ENCODE results near the gene TOGARAM1.

TOGARAM1 gene

DNA sequence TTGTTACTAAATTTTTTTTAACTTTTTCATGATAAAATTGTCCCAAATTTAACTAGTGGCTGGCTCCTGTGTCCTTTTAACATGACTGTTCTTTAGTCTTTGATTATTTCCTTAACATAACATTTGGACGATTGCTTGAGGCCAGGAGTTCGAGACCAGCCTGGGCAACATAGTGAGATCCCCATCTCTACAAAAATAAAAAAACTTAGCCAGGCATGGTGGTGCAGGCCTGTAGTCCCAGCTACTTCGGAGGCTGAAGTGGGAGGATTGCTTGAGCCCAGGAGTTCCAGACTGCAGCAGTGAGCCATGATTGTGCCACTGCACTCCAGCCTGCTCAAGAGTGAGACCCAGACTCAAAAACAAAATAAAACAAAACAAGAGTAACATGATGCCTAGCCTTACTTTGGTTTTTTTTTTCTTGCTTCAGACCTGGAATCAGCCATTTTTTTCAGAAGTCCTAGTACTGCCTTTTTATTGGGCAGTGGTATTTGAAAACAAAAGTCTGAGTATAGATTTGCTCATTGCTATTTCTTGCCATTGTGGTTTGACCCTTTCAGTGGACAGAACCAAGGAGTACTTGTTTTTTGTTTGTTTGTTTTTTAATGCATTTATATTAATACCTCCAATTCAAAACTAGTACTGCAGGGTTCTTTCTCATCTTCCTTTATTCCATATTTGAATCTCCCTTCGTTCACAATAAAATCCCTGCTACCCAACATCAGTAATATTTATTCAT lies 4.8 kb downstream of the TOGARAM1 start:
- no peak for DNase-seq

- no peak for DNase-seq
These were observed 6.7 kb downstream of the TOGARAM1 start for GRCh38 chr14:44968714-44969113.

DNA sequence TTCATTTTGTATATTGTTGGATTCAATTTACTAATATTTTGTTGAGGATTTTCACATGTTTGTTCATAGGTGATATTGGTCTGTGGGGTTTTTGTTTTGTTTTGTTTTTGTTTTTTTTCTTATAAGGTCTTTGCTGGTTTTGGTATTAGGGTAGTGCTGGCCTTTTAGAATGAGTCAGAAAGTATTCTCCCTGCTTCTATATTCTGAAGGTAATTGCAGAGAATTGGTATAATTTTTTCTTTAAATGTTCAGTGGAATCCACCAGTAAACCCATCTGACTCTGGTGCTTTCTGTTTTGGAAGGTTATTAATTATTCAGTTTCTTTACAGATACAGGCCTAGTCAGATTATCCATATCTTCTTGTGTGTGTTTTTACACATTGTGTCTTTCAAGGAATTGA lies 8.9 kb downstream of the TOGARAM1 start:
- no peak for DNase-seq

- no peak for DNase-seq
These were observed 9.5 kb downstream of the TOGARAM1 start for GRCh38 chr14:44971459-44971858.

DNA sequence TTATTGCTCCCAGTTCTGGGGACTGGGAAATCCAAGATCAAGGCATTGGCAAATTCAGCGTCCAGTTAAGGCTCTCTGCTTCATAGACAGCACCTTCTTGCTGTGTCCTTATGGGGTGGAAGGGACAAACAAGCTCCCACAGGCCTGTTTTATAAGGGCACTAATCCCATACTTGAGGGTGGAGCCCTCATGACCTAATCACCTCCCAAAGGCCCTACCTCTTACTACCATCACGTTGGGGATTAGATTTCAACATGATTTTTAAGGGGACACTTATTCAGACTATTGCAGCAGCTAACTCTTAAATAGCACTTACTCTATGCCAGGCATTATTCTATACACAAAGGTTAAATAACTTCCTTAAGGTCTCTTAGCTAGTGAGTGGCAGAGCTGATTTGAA lies 17.3 kb downstream of the TOGARAM1 start:
- DNase-seq: no peak

DNA sequence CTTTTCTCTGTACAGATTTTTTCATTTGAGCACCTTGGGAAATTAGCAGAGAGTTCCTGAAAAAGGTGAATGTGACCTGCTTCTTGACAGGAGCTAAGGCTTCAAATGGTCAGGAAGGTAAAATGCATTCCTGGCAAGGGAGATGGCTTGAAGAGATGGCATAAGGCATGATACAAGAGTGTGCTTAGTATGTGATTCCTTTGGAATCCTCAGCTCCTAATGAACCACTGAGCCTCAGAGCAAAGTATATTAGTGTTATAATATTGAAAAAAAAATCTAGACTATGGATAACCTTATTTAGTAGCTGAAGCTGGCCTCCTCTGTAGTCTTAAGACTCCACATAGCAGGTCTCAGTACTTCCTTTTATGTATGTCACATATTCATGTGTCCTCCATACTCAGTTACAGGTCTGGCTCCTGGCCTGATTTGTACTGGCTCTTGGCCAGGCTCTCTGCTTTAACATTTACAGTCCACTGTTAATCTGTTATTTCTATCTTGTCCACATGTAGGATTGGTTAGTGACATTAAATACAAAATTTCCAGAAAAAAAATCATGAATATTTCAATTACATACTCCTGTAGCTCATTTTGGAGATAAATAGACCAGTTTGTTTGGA lies 17.9 kb downstream of the TOGARAM1 start:
- DNase-seq: no peak

DNA sequence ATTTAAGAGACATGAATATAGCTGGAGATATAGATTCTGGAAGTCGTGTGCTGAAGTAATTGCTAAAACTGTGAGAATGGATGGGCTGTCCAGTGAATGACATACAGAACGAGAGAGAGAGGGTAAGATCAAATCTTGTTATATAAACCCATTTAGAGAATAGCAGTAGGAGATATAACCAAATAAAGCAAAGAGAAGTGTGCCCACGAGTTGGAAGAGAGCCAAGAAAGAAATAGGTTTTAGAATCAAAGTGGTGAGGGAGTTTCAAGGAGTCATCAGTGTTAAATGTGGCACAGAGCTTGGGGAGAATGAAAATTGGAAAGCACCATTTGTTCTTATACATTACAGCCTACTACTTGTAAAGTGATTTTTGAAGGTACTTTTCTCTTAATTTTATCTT lies 19.2 kb downstream of the TOGARAM1 start:
- DNase-seq: peak in 2 of 3 experiments; percentile 20 to 44

- no peak for DNase-seq
These were observed 20.6 kb downstream of the TOGARAM1 start for GRCh38 chr14:44982594-44982993.

DNA sequence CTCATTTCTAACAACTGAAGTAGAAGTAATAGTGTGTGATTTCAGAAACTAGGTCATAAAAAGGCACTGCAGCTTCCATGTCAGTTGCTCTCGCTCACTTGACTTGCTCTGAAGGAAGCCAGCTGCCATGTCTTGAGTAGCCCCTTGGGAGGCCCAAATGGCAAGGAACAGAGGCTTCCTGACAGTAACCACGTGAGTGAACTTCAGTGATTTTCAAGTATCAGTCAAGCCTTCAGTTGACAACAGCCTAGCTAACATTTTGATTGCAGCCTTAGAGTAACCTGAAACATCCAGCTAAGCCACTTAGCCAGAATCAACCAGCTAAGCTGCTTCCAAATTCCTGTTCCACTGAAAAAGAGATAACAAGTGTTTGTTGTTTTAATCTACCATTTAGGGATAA lies 26.7 kb downstream of the TOGARAM1 start:
- peak in 1 of 3 experiments; percentile 97 for DNase-seq

- no peak for DNase-seq
These were observed 27.8 kb downstream of the TOGARAM1 start for GRCh38 chr14:44989497-44990440.

GRCh38 chr14:44990533-44990932 lies 28.5 kb downstream of the TOGARAM1 start:
- DNase-seq: no peak

GRCh38 chr14:44995196-44995595 lies 33.2 kb downstream of the TOGARAM1 start:
- DNase-seq: no peak

DNA sequence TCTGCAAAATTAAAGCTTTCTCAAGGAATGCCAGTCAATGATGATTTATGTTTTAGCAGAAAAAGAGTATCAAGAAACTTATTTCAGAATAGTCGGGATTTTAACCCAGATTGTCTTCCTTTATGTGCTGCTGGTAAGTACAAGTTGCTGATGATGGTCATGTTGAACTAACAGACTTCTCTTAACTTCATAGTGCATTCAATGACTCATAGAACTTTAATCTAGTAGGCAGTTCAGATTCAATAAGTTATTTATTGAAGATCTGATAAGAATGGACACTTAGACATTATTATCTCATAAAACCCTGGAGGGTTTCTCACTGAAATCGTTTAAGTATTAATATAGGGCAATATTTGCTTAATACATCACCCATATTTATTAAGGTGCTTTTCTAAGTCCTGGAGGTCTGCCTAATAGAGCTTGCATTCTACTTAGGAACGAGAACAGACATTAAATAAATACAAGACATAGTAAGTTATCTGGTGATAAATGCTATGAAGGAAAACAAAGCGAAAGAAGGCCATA lies 33.8 kb downstream of the TOGARAM1 start:
- no peak for DNase-seq

- DNase-seq: no peak
These were observed 41.9 kb downstream of the TOGARAM1 start for GRCh38 chr14:45003924-45004323.

GRCh38 chr14:45015133-45015532 lies 53.1 kb downstream of the TOGARAM1 start:
- DNase-seq: no peak

DNA sequence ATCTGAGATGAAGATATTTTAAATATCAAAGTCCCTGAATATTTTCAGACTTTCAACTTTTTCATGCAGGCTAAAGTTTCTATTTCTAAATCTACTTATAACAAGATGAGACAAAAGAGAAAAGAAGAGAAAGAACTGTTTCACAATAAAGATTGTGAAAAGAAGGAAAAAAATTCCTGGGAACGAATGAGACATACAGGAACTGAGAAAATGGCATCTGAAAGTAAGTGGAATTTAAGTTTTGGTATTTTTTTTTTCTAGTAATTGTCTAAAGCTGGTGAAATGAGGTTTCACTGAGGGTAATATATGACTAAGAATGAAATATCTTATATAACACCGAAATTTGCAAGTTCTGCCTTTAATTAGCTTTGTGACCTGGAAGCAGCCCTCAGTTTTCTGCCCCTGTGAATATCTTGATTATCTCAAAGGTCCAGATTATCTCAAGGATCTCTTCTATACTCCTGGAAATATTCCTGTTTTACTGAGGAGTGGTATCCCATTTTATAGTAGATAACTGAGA lies 66.2 kb downstream of the TOGARAM1 start:
- no peak for DNase-seq

DNA sequence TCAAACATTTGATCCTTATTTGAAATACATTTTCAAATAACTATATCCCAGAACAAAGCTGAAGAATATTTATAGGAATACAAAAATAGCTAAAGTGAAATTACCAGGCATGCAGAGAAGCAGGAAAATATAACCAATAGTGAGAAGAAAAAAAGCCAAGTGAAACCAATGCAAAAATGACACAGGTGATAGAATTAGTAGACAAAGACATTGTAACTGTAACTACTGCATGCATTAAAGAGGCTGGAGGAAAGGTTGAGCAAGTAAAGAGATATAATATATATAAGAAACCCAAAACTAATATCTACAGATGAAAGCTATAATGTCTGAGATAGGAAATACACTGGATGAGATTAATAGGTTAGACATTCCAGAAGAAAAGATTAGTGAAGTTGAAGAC lies 72.7 kb downstream of the TOGARAM1 start:
- no peak for DNase-seq

DNA sequence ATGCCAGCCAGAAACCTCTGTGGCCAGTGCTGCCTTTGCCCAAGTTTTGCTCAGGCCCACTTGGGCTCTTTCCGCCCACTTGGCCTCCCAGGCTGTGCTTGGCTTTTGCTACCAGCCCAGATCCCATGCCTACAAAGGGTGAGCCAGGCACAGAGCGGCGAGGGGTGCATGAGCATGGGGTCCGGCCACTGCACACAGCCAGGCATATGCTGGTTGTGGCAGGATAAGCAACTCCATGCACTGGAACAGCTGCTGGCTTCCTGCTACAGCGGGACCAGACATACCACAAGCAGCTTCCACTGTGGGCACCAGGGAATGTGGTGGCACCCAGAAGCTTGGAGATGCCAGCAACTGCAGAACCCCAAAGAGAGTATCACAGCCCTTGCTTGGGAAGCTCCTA lies 76.3 kb downstream of the TOGARAM1 start:
- DNase-seq: no peak

GRCh38 chr14:45038865-45039264 lies 76.9 kb downstream of the TOGARAM1 start:
- no peak for DNase-seq

DNA sequence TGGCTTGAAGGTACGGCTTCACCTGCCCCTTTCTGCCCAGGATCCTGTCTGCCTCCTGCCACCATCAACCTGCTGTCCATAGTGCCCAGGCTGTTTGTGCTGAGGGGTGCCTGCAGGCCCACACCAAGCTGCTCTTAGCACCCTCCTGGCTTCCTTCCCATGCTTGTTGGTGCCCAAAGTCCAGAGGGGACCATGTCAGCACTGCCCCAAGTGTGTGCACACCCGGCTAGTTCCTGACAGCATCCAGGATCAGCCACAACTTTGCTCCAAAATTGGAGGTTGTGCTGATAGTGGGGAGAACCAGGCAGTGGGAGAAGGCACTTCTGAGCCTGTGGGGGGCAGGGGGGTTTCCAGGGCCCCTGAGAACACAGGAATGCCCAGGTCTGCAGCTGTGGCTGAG lies 77.4 kb downstream of the TOGARAM1 start:
- DNase-seq: no peak

GRCh38 chr14:45041641-45042040 lies 79.7 kb downstream of the TOGARAM1 start:
- no peak for DNase-seq

- DNase-seq: no peak
These were observed 82.6 kb downstream of the TOGARAM1 start for GRCh38 chr14:45044638-45045037.

DNA sequence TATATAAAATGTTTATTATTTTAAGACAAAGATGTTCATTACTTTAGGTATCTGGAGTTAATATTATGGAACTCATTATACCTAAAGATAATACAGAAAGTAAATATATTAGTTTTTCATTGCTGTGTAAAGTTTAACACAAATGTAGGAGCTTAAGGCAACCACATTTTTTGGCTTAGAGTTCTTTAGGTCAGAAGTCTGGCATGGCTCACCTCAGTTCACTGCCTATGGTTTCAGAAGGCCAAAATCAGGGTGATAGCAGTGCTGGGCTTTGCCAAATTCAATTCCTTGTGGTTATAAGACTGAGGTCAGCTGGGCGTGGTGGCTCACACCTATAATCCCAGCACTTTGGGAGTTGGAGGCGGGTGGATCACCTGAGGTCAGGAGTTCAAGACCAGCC lies 86.4 kb downstream of the TOGARAM1 start:
- DNase-seq: no peak
